Activated naive CD8-positive, alpha-beta T cell treated with anti-CD3 and anti-CD28 coated beads for 36 hours (primary cell): ENCODE data around the gene LGR4. TPM values are rescaled to one million over a fixed set of nuclear protein-coding genes. Genes with fewer than 3 reads are reported as not detected.
A peak's percentile ranks its signal among the peaks of the same experiment; 100 is the strongest.
"Not testable (repeated sequence)": the region's sequence is repeated elsewhere in the genome, so short reads cannot be mapped to it uniquely, and the experiment has no call there.

Source experiments
- DNase-seq: peaks from one replicate; pipeline ENCODE4 v3.0.0; 2021
- H3K27ac Mint-ChIP-seq: one replicate; pipeline ENCODE4 v1.8.0; 2022; ENCODE audit warnings: mild to moderate bottlenecking, moderate library complexity, mixed read lengths
- H3K27me3 Mint-ChIP-seq: one replicate; pipeline ENCODE4 v1.8.0; 2022; ENCODE audit warnings: mild to moderate bottlenecking, mixed read lengths
- H3K36me3 Mint-ChIP-seq: one replicate; pipeline ENCODE4 v1.8.0; 2021; ENCODE audit warnings: mild to moderate bottlenecking, mixed read lengths
- H3K4me1 Mint-ChIP-seq: one replicate; pipeline ENCODE4 v1.8.0; 2021; ENCODE audit warnings: mixed read lengths
- H3K4me3 Mint-ChIP-seq: one replicate; pipeline ENCODE4 v1.8.0; 2022; ENCODE audit warnings: mild to moderate bottlenecking, moderate library complexity, mixed read lengths
- H3K9me3 Mint-ChIP-seq: one replicate; pipeline ENCODE4 v1.8.0; 2022; ENCODE audit warnings: mixed read lengths
- total RNA-seq, 2 experiments: library from RNA; stranded (reverse); gene quantifications; one replicate each; pipeline ENCODE4 v1.2.3, GENCODE V29; 2021

The LGR4 gene
- total RNA-seq: under 1 TPM; 0.06 to 0.08 TPM

- H3K27ac Mint-ChIP-seq: no peak within 1 kb of the TSS
- peaks cover 44% of the 10 kb centered on the region for H3K27me3 Mint-ChIP-seq
These were observed at the start of gene LGR4 for GRCh38 chr11:27472398-27473016. Gene LGR4 (minus strand): TSS chr11:27472790. CDS start chr11:27472302, 488 bp downstream.

DNA sequence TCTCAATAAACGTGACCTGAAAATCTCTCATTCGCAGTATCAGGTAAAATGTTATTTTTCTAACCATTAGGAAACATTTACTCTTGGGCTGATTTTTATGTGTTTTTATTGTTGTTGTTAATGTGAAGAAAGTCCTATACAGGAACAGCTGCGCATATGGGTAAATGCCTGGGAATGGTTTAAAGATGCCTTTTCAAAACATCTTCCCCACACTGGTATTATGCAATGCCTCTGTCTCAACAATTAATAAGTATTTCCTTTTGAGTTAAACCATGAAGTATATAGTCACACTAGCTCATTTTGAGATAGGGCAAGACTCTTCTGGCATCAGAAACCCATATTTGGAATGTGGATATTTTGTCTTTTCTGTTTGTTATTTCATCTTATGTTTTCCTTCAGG lies 47.6 kb upstream of the LGR4 start:
- Mint-ChIP-seq H3K36me3 (peaks cover 2% of the 10 kb centered on the region), H3K4me3 (no peak overlapping the region), H3K9me3 (peaks cover 4% of the 10 kb centered on the region), H3K4me1 (no peaks in the 10 kb centered on the region), H3K27me3 (peaks cover 4% of the 10 kb centered on the region), H3K27ac (no peak overlapping the region)
- no peak for DNase-seq

More at GRCh38 chr11:27472398-27473016, at the start of gene LGR4:
- Mint-ChIP-seq H3K4me1 (peaks cover 10% of the 10 kb centered on the region), H3K36me3 (no peaks in the 10 kb centered on the region), H3K4me3 (peak within 1 kb of the TSS; percentile 91), H3K9me3 (no peaks in the 10 kb centered on the region)
- peak; percentile 64 for DNase-seq

- no peak for DNase-seq
- H3K9me3 Mint-ChIP-seq: peaks cover 4% of the 10 kb centered on the region
- H3K4me3 Mint-ChIP-seq: no peak overlapping the region
- H3K36me3 Mint-ChIP-seq: peaks cover 6% of the 10 kb centered on the region
- no peak overlapping the region for H3K27ac Mint-ChIP-seq
- H3K4me1 Mint-ChIP-seq: no peaks in the 10 kb centered on the region
- peaks cover 4% of the 10 kb centered on the region for H3K27me3 Mint-ChIP-seq
These were observed 45.9 kb upstream of the LGR4 start for GRCh38 chr11:27518518-27518917.

GRCh38 chr11:27517490-27517889 lies 44.9 kb upstream of the LGR4 start:
- not testable (repeated sequence) for H3K36me3 Mint-ChIP-seq, H3K27me3 Mint-ChIP-seq, DNase-seq

DNA sequence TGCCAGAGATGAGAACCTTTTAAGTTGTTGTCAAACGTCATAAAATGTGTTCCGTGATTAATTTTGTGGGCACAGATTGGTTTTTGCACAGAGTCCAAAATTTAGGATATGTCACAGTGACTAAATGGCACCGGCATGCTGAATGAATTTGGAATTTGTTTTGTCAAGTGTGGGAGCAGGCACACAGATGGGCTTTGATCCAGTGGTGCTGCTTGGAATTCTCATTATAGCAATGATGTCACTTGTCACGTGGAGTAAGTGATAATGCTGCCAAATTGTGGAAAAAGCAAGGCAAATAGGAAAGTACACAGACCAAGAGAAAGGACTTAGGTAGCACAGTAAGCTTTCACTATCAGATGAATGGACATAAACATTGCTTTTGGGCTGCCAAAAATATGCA lies 42.0 kb upstream of the LGR4 start:
- peaks cover 4% of the 10 kb centered on the region for H3K27me3 Mint-ChIP-seq
- DNase-seq: no peak
- H3K9me3 Mint-ChIP-seq: peaks cover 4% of the 10 kb centered on the region
- no peaks in the 10 kb centered on the region for H3K4me1 Mint-ChIP-seq
- peaks cover 9% of the 10 kb centered on the region for H3K36me3 Mint-ChIP-seq
- H3K4me3 Mint-ChIP-seq: no peak overlapping the region
- H3K27ac Mint-ChIP-seq: no peak overlapping the region

More at GRCh38 chr11:27517490-27517889, 44.9 kb upstream of the LGR4 start:
- not testable (repeated sequence) for H3K27ac Mint-ChIP-seq, H3K9me3 Mint-ChIP-seq, H3K4me3 Mint-ChIP-seq, H3K4me1 Mint-ChIP-seq

GRCh38 chr11:27514076-27514475 lies 41.5 kb upstream of the LGR4 start:
- peaks cover 13% of the 10 kb centered on the region for H3K36me3 Mint-ChIP-seq
- no peak overlapping the region for H3K4me3 Mint-ChIP-seq
- H3K9me3 Mint-ChIP-seq: peaks cover 4% of the 10 kb centered on the region
- no peak for DNase-seq
- H3K4me1 Mint-ChIP-seq: no peaks in the 10 kb centered on the region
- peaks cover 4% of the 10 kb centered on the region for H3K27me3 Mint-ChIP-seq
- no peak overlapping the region for H3K27ac Mint-ChIP-seq

- Mint-ChIP-seq H3K4me3 (no peak overlapping the region), H3K27me3 (peaks cover 4% of the 10 kb centered on the region), H3K9me3 (peaks cover 4% of the 10 kb centered on the region), H3K36me3 (peaks cover 13% of the 10 kb centered on the region), H3K27ac (no peak overlapping the region), H3K4me1 (peaks cover 6% of the 10 kb centered on the region)
- DNase-seq: no peak
These were observed 40.8 kb upstream of the LGR4 start for GRCh38 chr11:27513389-27513788.

GRCh38 chr11:27512238-27512637 lies 39.6 kb upstream of the LGR4 start:
- Mint-ChIP-seq H3K9me3 (peaks cover 3% of the 10 kb centered on the region), H3K27ac (no peak overlapping the region), H3K36me3 (peaks cover 20% of the 10 kb centered on the region), H3K27me3 (no peaks in the 10 kb centered on the region), H3K4me1 (peaks cover 14% of the 10 kb centered on the region), H3K4me3 (no peak overlapping the region)
- DNase-seq: no peak

GRCh38 chr11:27509908-27510307 lies 37.3 kb upstream of the LGR4 start:
- Mint-ChIP-seq H3K27ac (no peak overlapping the region), H3K4me3 (no peak overlapping the region), H3K4me1 (peaks cover 18% of the 10 kb centered on the region), H3K9me3 (no peaks in the 10 kb centered on the region), H3K36me3 (peaks cover 20% of the 10 kb centered on the region), H3K27me3 (no peaks in the 10 kb centered on the region)
- DNase-seq: no peak

- peaks cover 16% of the 10 kb centered on the region for H3K36me3 Mint-ChIP-seq
- H3K4me3 Mint-ChIP-seq: peak overlapping the region; percentile 98
- H3K27me3 Mint-ChIP-seq: no peaks in the 10 kb centered on the region
- H3K9me3 Mint-ChIP-seq: no peaks in the 10 kb centered on the region
- no peak for DNase-seq
- H3K4me1 Mint-ChIP-seq: peaks cover 28% of the 10 kb centered on the region
- peak overlapping the region; percentile 96 for H3K27ac Mint-ChIP-seq
These were observed 35.1 kb upstream of the LGR4 start for GRCh38 chr11:27507557-27508322.

DNA sequence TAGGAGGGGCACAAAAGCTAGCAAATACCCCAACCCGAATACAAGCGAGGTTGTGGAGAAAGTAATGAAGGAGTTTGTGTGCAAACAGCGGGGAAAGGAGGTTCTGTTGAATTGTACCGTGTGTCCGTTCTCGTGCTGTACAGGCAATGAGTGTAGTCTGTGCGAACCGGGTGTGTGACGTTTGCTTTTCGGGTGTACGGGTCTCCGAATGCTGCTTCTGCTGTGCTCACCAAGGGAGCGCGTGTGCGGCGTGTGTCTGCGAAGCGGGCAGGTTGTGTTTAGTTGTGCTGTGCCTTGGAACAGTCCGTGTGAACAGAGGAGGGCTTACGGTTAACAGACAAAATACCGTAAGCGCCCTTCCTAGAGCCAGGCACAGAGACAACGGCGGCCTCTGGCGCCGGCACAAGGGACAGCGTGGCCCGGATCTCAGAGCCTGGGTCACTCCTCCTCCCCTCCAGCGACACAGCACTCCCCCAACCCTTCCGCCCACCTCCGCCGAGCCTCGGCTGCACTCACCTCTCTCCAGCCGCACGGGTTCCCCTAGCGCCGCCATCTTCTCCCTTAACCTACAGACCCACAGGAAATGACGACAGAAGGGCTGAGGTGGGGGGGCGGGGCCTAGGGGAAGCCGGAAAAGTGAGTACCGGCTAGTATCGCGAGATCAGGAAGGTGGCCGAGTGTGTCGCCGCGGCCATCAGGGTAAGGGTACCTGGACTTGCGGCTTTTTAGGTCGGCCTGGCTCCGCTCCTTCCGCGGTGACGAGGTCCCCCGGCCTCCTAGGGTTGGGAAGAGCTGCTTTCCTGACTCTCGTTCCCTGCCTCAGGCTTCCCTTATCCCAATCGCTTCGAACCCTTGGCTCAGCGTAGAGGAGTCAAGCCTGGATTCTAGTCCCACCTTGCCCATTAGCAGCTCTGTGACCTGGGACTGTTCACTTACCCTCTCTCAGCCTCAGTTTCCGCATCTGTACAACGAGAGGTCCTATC lies 33.9 kb upstream of the LGR4 start, which contains the start of gene LIN7C:
LIN7C (minus strand) TSS at position 570 of the 983 bp plus-strand sequence; CDS start at position 553, 17 bp downstream.
- Mint-ChIP-seq H3K27ac (peak within 1 kb of the TSS; percentile 96), H3K27me3 (no peaks in the 10 kb centered on the region), H3K9me3 (no peaks in the 10 kb centered on the region), H3K4me1 (peaks cover 37% of the 10 kb centered on the region), H3K4me3 (peak within 1 kb of the TSS; percentile 98), H3K36me3 (peaks cover 16% of the 10 kb centered on the region)
- peak; percentile 87 for DNase-seq

DNA sequence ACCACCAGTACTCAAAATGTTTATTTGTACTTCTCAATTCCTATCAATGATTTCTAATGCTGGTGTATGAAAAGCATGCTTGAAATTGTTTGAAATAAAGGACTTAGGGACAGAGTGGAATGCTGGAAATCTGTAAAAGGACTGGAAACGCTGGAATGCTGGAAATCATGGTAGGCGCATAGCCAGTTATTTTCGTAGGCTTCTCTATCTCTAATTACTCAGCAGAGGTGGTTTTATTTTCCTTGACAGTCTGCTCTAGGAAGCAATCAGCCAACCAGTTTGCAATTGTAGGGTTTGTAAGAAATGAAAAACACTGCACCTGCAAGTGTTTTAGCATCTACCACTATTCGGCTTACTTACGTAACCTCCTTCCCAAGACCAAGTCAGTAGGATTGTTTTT lies 33.2 kb upstream of the LGR4 start:
- Mint-ChIP-seq H3K27me3 (no peaks in the 10 kb centered on the region), H3K4me1 (peaks cover 37% of the 10 kb centered on the region), H3K27ac (peak overlapping the region; percentile 96), H3K9me3 (no peaks in the 10 kb centered on the region), H3K4me3 (peak overlapping the region; percentile 98), H3K36me3 (peaks cover 16% of the 10 kb centered on the region)
- DNase-seq: no peak

- DNase-seq: no peak
- Mint-ChIP-seq H3K4me1 (peaks cover 41% of the 10 kb centered on the region), H3K9me3 (no peaks in the 10 kb centered on the region), H3K36me3 (peaks cover 11% of the 10 kb centered on the region), H3K27ac (no peak overlapping the region), H3K4me3 (peak overlapping the region; percentile 98), H3K27me3 (no peaks in the 10 kb centered on the region)
These were observed 31.6 kb upstream of the LGR4 start for GRCh38 chr11:27504205-27504604.

DNA sequence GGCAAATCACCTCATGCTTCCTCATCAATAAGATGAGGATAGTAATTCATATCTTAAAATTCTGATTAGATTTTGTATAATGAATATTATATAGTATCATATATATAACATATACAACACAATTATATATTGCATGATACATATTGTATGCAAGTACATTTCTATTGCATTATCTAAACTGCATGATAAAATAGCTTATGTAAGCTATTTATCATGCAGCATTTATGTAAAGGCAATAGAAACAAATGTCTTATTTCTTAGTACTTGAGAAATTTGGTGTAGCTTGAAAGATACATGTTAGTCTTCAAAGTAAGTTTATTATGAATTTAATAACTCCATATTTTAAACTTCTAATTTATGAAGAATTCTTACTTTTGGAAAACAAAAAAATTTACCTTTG lies 28.5 kb upstream of the LGR4 start:
- H3K27me3 Mint-ChIP-seq: no peaks in the 10 kb centered on the region
- H3K4me3 Mint-ChIP-seq: no peak overlapping the region
- H3K9me3 Mint-ChIP-seq: no peaks in the 10 kb centered on the region
- no peak overlapping the region for H3K27ac Mint-ChIP-seq
- no peak for DNase-seq
- H3K36me3 Mint-ChIP-seq: peaks cover 2% of the 10 kb centered on the region
- H3K4me1 Mint-ChIP-seq: peaks cover 30% of the 10 kb centered on the region

GRCh38 chr11:27497911-27498310 lies 25.3 kb upstream of the LGR4 start:
- Mint-ChIP-seq H3K4me1 (peaks cover 16% of the 10 kb centered on the region), H3K36me3 (peaks cover 2% of the 10 kb centered on the region), H3K4me3 (no peak overlapping the region), H3K27me3 (no peaks in the 10 kb centered on the region), H3K27ac (no peak overlapping the region), H3K9me3 (no peaks in the 10 kb centered on the region)
- DNase-seq: no peak
